Activated CD8-positive, alpha-beta T cell treated with anti-CD3 and anti-CD28 coated beads for 36 hours (primary cell): ENCODE measurements around the gene AUTS2. TPM values are rescaled to one million over a fixed set of nuclear protein-coding genes. Genes with fewer than 3 reads are reported as not detected.

Experiments used
- ATAC-seq: fragments of 200-7000 bp; cut with Tn5 transposase; one replicate; pipeline ENCODE4 v1.10.0; 2021; ENCODE audit warnings: mild to moderate bottlenecking, moderate library complexity
- CTCF ChIA-PET: fragments of 350-600 bp; sonication (Branson Sonifier 250); formaldehyde crosslinking; loops from one replicate; lab custom pipeline; 2021; ENCODE audit warnings: antibody characterized with exemption; lab: Charles Lee
- POLR2A ChIA-PET: fragments of 350-600 bp; sonication (Branson Sonifier 250); formaldehyde crosslinking; loops from one replicate; lab custom pipeline; 2021; ENCODE audit warnings: antibody characterized with exemption; lab: Charles Lee
- DNase-seq: peaks from one replicate; pipeline ENCODE4 v3.0.0-alpha.2; 2020
- H3K27ac Mint-ChIP-seq: one replicate; pipeline ENCODE4 v1.8.0; 2021; ENCODE audit warnings: mild to moderate bottlenecking, mixed read lengths
- H3K27me3 Mint-ChIP-seq: one replicate; pipeline ENCODE4 v1.8.0; 2021; ENCODE audit warnings: mixed read lengths
- H3K36me3 Mint-ChIP-seq: one replicate; pipeline ENCODE4 v1.8.0; 2021; ENCODE audit warnings: low read depth, mixed read lengths
- H3K4me1 Mint-ChIP-seq: one replicate; pipeline ENCODE4 v1.8.0; 2021; ENCODE audit warnings: low read depth, mixed read lengths
- H3K4me3 Mint-ChIP-seq: one replicate; pipeline ENCODE4 v1.8.0; 2021; ENCODE audit warnings: mild to moderate bottlenecking, moderate library complexity, mixed read lengths
- H3K9me3 Mint-ChIP-seq: one replicate; pipeline ENCODE4 v1.8.0; 2021; ENCODE audit warnings: mixed read lengths
- intact Hi-C: fragments of 100-400 bp; cut with micrococcal nuclease; formaldehyde crosslinking; loops from one replicate; pipeline ENCODE4 v1.10.0; 2022
- total RNA-seq, 2 experiments: library from RNA; stranded (reverse); gene quantifications; one replicate each; pipeline ENCODE4 v1.2.3, GENCODE V29; 2021
- TF ChIP-seq, protein P1 (sequence below): fragments of 200-600 bp; IDR thresholded peaks from one replicate; pipeline ENCODE4 v1.8.0; 2022; ENCODE audit warnings: antibody characterized with exemption, mild to moderate bottlenecking

AUTS2 gene
- total RNA-seq, 2 experiments from 2014 or later = 3.1 to 3.3 TPM

GRCh38 chr7:69820479-69821192, 222.4 kb downstream of the AUTS2 start:
- Mint-ChIP-seq H3K27ac (no peak overlapping the region), H3K4me3 (no peak overlapping the region), H3K4me1 (peaks cover 10% of the 10 kb centered on the region), H3K9me3 (no peaks in the 10 kb centered on the region), H3K36me3 (no peaks in the 10 kb centered on the region), H3K27me3 (peaks cover 8% of the 10 kb centered on the region)
- DNase-seq = no peak
- ChIA-PET POLR2A (no interaction called here), CTCF (no interaction called here)
- TF ChIP-seq, protein P1, sequence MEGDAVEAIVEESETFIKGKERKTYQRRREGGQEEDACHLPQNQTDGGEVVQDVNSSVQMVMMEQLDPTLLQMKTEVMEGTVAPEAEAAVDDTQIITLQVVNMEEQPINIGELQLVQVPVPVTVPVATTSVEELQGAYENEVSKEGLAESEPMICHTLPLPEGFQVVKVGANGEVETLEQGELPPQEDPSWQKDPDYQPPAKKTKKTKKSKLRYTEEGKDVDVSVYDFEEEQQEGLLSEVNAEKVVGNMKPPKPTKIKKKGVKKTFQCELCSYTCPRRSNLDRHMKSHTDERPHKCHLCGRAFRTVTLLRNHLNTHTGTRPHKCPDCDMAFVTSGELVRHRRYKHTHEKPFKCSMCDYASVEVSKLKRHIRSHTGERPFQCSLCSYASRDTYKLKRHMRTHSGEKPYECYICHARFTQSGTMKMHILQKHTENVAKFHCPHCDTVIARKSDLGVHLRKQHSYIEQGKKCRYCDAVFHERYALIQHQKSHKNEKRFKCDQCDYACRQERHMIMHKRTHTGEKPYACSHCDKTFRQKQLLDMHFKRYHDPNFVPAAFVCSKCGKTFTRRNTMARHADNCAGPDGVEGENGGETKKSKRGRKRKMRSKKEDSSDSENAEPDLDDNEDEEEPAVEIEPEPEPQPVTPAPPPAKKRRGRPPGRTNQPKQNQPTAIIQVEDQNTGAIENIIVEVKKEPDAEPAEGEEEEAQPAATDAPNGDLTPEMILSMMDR = no peak
- intact Hi-C loops = no loop called here
- no peak for ATAC-seq

DNA sequence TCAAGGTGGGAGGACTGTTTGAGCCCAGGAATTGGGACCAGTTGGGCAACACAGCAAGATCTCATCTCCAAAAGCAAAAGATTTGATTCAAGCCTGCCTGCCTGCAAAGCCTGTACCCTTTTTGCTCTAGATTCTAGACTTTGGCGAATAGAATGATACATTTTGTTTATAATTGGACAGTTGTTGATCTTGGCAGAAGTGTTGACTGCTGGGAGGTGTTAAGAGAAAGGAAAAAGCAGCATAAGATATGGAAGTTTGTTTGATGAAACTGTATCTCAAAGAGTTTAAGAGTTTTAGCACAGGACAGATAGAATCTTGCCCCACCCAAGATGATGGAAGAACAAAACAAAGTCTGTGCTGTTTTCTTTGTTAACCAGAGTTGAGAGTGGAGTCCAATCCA, 224.1 kb downstream of the AUTS2 start:
- TF ChIP-seq, protein P1 = no peak
- ATAC-seq (no peak), DNase-seq (no peak)
- peaks cover 14% of the 10 kb centered on the region for H3K4me1 Mint-ChIP-seq
- H3K9me3 Mint-ChIP-seq = no peaks in the 10 kb centered on the region
- no peak overlapping the region for H3K4me3 Mint-ChIP-seq
- intact Hi-C loops = no loop called here
- ChIA-PET CTCF (no interaction called here), POLR2A (no interaction called here)
- H3K36me3 Mint-ChIP-seq = no peaks in the 10 kb centered on the region
- no peak overlapping the region for H3K27ac Mint-ChIP-seq
- peaks cover 15% of the 10 kb centered on the region for H3K27me3 Mint-ChIP-seq

- no peak for DNase-seq
- Mint-ChIP-seq H3K9me3 (no peaks in the 10 kb centered on the region), H3K27me3 (peaks cover 20% of the 10 kb centered on the region), H3K27ac (no peak overlapping the region), H3K4me3 (peak overlapping the region; percentile 72), H3K4me1 (peaks cover 14% of the 10 kb centered on the region), H3K36me3 (no peaks in the 10 kb centered on the region)
- ChIA-PET CTCF (no interaction called here), POLR2A (no interaction called here)
- ATAC-seq = no peak
- intact Hi-C loops = no loop called here
- TF ChIP-seq, protein P1 = no peak
Measured at GRCh38 chr7:69823151-69823744, 225.0 kb downstream of the AUTS2 start.

GRCh38 chr7:69825113-69825972, 227.1 kb downstream of the AUTS2 start:
- ChIA-PET CTCF (no interaction called here), POLR2A (no interaction called here)
- no peaks in the 10 kb centered on the region for H3K9me3 Mint-ChIP-seq
- intact Hi-C loops = no loop called here
- H3K27me3 Mint-ChIP-seq = peaks cover 22% of the 10 kb centered on the region
- no peak for ATAC-seq
- H3K27ac Mint-ChIP-seq = no peak overlapping the region
- H3K4me1 Mint-ChIP-seq = peaks cover 14% of the 10 kb centered on the region
- H3K36me3 Mint-ChIP-seq = no peaks in the 10 kb centered on the region
- no peak for DNase-seq
- no peak overlapping the region for H3K4me3 Mint-ChIP-seq
- TF ChIP-seq, protein P1 = no peak
